Measurements from ENCODE around the gene LRRC19.

- TF ChIP-seq CTCF (IDR thresholded peaks at IDR 0.05 in 8 of 11, conservative IDR thresholded peaks at IDR 0.05 in 3 of 11) (no peak), POLR2A (IDR thresholded peaks at IDR 0.05) (no peak)
Observed at GRCh38 chr9:27003426-27004077, 1.9 kb downstream of the LRRC19 start.
